ENCODE results near the gene IQCE.

IQCE gene

GRCh38 chr7:2634267-2635145, 75.7 kb downstream of the IQCE start:
- no peak for DNase-seq

GRCh38 chr7:2635148-2635668, 76.4 kb downstream of the IQCE start:
- DNase-seq: no peak
- TF ChIP-seq GATA1 (IDR thresholded peaks at IDR 0.05; ENCODE audit: low read depth, low read length) (no peak), POLR2A (IDR thresholded peaks at IDR 0.05; ENCODE audit: low read length) (no peak)

More at GRCh38 chr7:2634267-2635145, 75.7 kb downstream of the IQCE start:
- TF ChIP-seq GATA1 (IDR thresholded peaks at IDR 0.05; ENCODE audit: low read depth, low read length) (no peak), POLR2A (IDR thresholded peaks at IDR 0.05; ENCODE audit: low read length) (no peak)

- DNase-seq: no peak
- no peak for TF ChIP-seq GATA1 (IDR thresholded peaks at IDR 0.05; ENCODE audit: low read depth, low read length)
- TF ChIP-seq POLR2A (IDR thresholded peaks at IDR 0.05; ENCODE audit: low read length): no peak
Measured at GRCh38 chr7:2635810-2636701, 77.3 kb downstream of the IQCE start.

- no peak for DNase-seq
- TF ChIP-seq GATA1 (IDR thresholded peaks at IDR 0.05; ENCODE audit: low read depth, low read length): no peak
- no peak for TF ChIP-seq POLR2A (IDR thresholded peaks at IDR 0.05; ENCODE audit: low read length)
Measured at GRCh38 chr7:2637066-2637471, 78.3 kb downstream of the IQCE start.

GRCh38 chr7:2637505-2638223, 78.9 kb downstream of the IQCE start:
- TF ChIP-seq POLR2A (IDR thresholded peaks at IDR 0.05; ENCODE audit: low read length) (no peak), GATA1 (IDR thresholded peaks at IDR 0.05; ENCODE audit: low read depth, low read length) (no peak)
- no peak for DNase-seq

- TF ChIP-seq GATA1 (IDR thresholded peaks at IDR 0.05; ENCODE audit: low read depth, low read length): no peak
- no peak for TF ChIP-seq POLR2A (IDR thresholded peaks at IDR 0.05; ENCODE audit: low read length)
- DNase-seq: no peak
Measured at GRCh38 chr7:2638224-2638991, 79.6 kb downstream of the IQCE start.

GRCh38 chr7:2639181-2639681, 80.5 kb downstream of the IQCE start:
- TF ChIP-seq POLR2A (IDR thresholded peaks at IDR 0.05; ENCODE audit: low read length): no peak
- TF ChIP-seq GATA1 (IDR thresholded peaks at IDR 0.05; ENCODE audit: low read depth, low read length): no peak
- no peak for DNase-seq

- no peak for TF ChIP-seq POLR2A (IDR thresholded peaks at IDR 0.05; ENCODE audit: low read length)
- no peak for DNase-seq
Measured at GRCh38 chr7:2639695-2640481, 81.1 kb downstream of the IQCE start.

GRCh38 chr7:2640482-2640830, 81.7 kb downstream of the IQCE start:
- no peak for DNase-seq
- no peak for TF ChIP-seq POLR2A (IDR thresholded peaks at IDR 0.05; ENCODE audit: low read length)
- no peak for TF ChIP-seq GATA1 (IDR thresholded peaks at IDR 0.05; ENCODE audit: low read depth, low read length)

GRCh38 chr7:2640846-2641316, 82.1 kb downstream of the IQCE start:
- TF ChIP-seq POLR2A (IDR thresholded peaks at IDR 0.05; ENCODE audit: low read length) (no peak), GATA1 (IDR thresholded peaks at IDR 0.05; ENCODE audit: low read depth, low read length) (no peak)

GRCh38 chr7:2641406-2642393, 82.9 kb downstream of the IQCE start:
- DNase-seq: no peak
- TF ChIP-seq GATA1 (IDR thresholded peaks at IDR 0.05; ENCODE audit: low read depth, low read length) (no peak), POLR2A (IDR thresholded peaks at IDR 0.05; ENCODE audit: low read length) (no peak)

More at GRCh38 chr7:2640846-2641316, 82.1 kb downstream of the IQCE start:
- no peak for DNase-seq

Data from erythroblast (primary cell).